Measurements from ENCODE around the gene ZGPAT.

GRCh38 chr20:63696306-63696627 lies 11.6 kb upstream of the ZGPAT start:
- TF ChIP-seq CTCF (conservative IDR thresholded peaks at IDR 0.05; ENCODE audit: low read depth, low read length), result no peak
- no peak for TF ChIP-seq EZH2 (IDR thresholded peaks at IDR 0.05; ENCODE audit: borderline replicate concordance, low read depth, low read length, poor library complexity, severe bottlenecking)
